GM21717 (cell line): Measurements from ENCODE around the gene BRF1.

ENCODE experiments used
- ATAC-seq: cut with Tn5 transposase; IDR thresholded peaks from one replicate; pipeline ENCODE4 v1.9.1; 2021; ENCODE audit warnings: mild to moderate bottlenecking, moderate library complexity; ENCODE audit not compliant: unreplicated experiment

Gene BRF1

DNA sequence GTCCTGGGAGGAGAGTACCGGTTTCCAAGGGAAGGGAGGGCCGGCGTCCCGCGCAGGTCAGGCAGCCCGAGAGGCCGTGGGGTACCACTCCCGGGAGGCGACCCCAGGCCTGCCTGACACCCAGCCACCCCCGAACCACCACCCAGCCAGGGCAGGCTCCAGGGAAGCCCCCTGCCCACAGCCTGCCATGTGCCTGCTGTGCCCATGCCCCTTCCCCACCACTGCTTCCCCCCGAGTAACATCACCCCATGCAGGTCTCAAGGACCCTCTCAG is 122.0 kb downstream of the BRF1 start:
- no peak for ATAC-seq

DNA sequence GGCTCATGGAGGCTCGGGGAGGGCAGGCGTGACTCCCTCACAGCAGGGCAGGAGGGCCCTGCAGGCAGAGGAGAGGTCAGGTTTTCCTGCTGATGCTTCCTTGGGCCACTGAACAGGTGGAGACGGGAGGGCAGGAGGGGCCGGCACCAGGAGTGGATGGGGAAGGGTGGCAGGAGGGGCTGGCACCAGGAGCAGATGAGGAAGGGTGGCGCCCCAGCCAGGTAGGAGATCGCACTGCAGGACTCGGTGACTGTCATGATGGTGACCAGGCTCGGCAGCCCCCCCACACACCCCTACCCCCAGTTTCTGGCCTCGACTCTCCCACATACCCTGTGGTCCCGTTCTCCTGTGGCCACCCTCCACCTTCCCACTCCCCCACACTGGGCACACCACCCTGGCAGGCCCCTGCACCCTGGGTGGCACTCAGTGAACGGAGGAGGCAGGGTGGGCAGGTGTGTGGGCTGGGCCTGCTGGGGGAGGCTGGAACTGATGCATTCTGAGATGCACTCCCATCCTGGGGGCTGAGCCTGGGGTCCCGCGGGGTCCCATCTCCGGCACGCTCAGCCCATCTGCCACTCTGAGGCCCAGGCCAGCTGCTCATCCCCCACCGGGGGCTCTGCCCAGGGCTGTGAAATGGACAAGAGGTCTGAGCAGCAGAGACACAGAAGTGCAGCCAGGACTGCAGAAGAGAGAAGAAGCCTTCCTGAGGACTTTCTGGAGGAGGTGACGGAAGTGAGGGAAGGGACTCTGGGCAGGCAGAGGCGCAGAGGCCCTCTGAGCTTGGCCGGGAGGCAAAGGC is 122.5 kb downstream of the BRF1 start:
- no peak for ATAC-seq

DNA sequence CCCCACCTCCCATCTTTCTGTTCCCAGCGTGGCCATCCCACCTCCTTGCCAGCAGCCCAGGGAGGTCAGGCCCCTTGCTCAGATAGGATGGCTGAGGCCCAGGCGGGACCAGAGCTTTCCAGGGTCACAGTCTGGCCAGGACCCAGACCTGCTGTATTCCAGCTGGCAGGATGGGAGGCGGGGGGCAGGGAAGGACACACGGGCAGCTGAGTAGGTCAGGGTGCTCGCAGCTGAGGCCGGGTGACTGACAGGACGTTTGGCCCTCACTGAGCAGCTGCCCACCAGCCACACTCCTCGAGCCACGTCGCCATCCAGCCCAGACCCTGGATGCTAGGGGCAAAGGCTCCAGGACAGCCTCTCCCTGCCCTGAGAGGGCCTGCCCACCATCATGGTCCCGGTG is 123.7 kb downstream of the BRF1 start:
- no peak for ATAC-seq

DNA sequence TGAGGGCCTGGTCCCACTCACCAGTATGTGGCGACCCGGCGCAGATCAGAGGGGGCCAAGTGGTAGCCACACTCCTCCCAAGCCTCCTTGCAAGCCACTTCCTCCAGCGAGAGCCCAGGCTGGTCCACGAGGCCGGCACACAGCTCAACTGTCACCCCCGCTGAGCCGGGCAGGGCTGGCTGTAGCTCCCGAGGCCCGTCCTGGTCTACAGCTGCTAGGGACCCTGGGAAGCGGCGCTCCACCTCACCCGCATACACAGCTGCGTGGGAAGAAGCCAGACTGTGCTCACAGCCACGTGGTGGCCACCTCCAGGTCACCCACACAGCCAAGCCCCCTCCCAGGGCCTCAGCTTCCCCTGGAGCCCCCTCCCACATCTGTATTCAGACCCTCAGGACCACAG is 124.3 kb downstream of the BRF1 start:
- ATAC-seq: no peak

DNA sequence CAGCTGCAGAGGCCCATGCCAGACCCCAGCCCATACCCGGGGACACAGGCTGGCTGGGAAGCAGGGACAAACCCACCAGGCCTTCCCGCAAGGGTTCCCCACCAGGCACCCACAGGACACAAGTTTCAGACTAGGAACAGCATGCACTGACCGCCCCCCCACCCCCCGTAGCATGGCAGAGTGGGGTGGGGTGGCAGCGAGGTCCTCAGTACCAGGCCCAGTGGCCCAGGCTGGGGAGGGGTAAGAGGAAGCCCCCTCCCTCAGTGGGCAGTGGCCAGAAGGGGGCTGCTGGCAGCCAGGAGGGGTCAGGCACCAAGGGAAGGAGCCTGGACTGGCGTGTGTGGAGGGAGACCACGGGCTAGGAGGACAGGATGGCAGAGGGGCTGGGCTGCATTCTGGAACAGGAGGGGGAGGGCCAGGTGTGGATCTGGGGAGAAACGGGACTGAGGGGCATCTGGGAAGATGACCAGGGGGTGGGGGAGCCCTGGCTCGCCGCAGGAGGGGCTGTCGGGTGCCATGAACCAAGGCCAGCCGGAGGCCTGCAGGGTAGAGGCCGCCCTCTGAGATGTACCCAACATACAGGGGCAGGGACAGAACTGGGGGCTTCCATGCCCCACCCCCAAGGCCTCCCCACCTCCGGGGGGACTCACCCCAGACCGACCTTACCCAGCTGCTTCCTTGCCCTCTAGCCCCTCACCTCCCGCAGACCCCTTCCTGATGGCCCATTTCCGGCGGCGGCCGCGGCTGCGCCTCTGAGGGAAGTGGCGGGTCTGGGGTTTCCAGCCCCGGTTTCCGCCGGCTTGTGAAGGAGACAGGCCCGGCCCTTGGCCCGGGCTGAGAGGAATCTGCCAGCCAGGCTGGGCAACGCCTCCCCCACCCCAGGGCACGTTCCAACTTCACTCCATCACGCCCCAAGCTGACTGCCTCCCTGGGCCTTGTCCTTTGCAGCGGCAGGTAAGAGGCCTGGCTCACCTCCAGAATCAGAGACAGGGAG is 126.6 kb downstream of the BRF1 start:
- no peak for ATAC-seq

DNA sequence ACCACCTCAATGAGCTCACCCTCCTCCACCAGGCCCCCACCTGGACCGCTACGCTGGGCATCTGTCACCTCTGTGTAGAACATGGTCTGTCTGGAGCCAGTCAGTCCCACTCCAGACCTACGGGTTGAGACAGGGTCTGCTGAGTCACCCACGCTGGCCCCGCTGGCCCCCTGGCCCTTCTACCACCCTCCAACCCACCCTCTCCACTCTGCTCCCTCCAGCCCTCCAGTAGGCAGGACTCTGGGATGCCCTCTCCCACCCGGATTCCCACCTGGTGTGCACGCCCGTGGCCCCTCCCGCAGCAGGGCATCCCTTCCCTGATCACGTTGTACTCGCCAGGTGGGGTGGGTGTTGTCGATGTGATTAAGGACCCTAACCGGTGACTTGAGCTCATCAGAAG is 127.7 kb downstream of the BRF1 start:
- ATAC-seq: no peak

DNA sequence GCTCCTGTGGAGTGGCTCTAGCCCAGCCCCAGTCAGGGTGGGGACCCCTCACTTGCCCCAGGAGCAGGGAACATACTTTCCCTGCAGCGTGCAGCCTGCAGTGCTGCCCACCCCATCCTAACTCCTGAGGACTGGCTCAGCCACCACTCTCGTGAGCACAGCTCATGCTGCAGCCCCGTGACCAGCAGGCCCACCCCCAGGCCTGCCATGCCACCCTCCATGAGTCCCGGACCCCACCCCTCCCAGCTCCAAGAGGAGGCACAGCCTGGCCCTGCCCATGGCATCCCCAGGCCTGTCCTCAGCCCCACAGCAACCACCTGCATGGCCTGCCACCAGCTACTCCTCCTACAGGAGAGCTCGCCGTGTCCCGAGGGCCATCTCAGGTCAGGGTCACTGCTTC is 128.3 kb downstream of the BRF1 start:
- ATAC-seq: no peak

DNA sequence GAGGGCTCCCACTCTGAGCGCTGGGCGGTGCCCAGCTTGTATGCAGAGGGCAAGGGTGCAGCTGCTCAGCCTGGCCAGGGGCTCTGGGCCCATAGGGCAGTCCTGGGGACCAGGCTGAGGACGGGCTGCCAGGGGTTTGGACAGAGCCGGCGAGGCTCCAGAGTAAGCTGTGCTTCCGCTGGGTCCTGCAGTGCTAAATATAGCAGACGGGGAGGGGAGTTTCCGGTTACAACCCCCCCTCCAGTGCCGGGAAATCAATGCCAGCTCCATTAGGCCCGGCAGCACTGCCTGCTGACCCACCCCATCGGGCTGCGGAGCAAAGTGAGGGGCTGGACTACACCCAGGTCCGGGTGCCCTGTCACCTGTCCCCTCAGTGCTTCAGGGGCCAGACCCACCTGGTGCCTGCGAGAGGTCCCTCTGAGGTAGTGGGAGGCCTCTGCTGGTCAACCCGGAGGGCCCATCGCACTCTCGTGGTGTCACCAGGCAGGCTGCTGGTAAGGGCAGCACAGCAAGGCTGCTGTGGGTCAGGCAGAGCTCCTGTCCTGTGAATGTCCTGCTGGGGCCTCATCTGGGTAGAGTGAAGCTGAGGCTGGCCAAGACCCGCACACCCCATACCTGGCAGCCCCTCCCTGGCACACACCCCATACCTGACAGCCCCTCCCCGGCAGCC is 129.7 kb downstream of the BRF1 start:
- ATAC-seq: no peak

DNA sequence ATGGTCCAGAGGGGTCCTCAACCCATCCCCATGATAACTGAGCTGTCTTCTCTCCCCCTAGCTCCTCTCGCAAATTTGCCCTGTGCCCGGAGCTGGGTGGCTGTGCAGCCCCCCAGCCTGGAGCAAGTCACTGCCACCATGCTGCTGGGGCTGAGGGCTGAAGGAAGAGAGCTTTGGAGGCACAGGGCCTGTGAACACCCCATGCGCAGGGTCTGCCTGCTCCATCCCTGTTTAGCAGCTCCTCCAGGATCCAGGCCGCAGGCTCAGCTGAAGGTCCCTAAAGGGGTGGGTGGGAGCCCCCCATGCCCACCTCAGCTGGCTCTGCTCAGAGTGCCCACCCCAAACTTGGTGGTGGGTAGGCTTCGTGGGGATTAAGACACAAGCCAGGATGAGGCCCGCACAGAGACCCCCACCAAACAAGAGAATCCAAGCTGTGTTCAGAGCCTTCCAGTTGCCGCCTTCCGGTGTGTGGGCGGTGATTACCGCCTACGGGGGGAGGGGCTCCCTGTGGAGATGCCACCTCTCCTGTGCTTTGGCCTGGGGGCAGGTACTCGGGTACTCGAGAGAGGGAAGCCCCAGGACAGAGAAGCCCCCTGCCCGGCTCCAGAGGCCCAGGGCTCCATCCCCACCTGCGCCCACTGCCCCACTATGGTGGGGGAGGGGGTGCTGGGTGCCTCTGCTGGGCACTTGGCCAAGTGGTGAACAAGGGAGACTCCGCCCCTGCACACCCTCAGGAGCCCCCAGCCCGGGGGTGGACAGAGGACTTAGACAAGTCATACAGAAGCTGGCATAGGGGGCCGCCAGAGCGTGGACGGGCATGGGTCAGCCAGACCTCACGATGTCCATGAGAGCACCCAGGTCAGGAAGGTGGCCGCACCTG is 130.8 kb downstream of the BRF1 start:
- no peak for ATAC-seq

DNA sequence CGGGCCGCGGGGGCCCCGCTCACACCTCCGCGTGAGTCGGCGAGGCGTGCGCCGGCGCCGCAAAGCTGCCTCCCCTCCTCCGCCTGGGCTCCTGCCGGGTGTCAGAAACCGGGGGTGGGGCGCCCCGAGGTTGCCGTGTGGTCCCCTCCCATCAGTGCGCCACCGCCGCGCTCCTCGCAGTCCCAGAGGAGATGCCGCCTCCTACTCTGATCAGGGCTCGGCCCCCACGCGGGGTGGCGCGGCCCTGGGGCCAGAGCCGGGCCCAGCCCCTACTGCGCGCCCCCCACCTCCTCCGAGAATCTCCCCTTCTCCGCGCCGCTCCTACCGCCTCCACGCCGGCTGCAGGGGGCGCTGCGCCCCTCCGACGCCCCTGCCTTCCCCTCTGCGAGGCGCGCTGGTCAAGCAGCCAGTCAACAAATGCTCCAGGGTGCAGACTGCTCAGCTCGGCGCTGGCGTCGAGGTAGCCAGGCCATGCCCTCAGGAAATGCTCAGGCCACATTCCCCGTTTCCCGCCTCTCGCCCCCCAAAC is 131.8 kb downstream of the BRF1 start:
- ATAC-seq: no peak

DNA sequence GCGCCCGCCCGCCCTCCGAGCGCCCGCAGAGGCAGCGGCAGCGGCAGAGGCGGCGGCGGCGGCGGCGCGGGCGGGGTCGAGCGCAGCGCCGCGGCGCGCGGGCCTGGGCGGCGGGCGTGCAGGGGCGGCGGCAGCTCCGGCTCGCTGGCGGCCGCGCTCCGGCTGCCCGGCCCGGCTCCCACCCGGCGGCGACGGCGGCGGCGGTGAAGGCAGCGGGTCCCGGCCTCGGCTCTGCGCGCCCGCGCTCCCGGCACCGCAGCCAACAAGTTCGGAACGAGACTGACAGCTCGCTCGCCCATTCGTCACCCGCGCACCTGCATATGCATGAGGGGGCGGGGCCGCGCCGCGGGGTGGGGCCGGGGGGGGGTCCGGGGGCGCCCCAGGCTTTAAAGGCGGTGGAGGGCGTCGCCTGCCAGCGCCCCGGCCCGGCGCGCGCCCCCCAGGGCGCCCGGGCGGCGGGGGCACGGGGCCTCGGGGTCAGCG is 132.3 kb downstream of the BRF1 start, which contains the start of gene JAG2:
Gene JAG2, minus strand, starts transcription at position 281 of the 483 bp plus-strand sequence. CDS start 356 bp downstream, outside the sequence.
- ATAC-seq: no peak

DNA sequence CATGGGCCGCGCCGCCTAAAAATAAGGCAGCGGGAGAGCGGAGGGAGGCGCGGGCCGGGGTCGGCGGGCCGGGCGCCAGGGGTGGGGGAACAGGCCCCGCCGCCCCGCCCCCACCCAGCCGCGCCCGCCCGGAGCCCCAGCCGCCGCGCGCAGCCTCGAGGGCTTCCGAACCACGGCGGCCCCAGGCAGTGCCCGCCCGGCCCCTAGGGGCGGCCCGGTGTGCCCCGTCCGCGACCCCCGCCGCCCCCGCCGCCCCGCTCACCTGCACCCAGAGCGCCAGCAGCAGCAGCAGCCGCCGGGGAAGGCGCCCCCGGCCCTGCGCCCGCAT is 132.7 kb downstream of the BRF1 start:
- no peak for ATAC-seq

DNA sequence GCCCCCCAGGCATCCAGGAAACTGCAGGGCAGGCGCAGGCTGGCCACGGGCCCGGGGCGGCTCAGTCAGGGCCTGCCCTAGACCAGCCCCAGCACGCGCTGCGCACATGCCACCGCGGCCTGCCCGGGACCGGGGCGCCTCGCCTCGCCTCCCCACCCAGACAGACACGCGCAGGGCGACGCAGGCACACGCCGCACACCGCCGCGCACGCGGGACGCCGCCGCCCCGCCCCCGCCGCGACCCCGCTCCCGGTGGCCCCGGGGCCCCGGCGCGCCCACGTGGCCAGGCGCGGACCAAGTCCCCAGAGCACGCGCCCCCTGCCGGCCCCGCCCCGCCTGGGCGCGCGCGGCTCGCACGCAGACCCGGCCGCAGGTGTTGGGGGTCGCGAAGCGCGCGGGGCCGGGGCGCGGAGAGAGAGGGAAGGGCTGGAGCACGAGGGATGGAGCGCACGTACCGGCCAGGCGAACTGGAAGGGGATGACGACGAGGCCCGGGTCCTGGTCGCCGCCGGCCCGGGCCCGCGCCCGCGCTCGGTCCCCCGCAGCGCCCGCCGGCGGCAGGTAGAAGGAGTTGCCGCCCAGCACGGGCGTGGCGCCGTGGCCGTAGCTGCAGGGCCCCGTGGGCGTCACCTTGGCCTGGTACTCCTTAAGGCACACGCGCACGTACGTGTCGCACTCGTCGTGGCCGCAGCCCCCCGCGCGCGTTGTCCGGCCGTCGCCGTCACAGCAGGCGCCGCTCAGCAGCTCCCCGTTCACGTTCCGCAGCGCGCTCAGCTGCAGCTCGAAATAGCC is 133.3 kb downstream of the BRF1 start:
- no peak for ATAC-seq

DNA sequence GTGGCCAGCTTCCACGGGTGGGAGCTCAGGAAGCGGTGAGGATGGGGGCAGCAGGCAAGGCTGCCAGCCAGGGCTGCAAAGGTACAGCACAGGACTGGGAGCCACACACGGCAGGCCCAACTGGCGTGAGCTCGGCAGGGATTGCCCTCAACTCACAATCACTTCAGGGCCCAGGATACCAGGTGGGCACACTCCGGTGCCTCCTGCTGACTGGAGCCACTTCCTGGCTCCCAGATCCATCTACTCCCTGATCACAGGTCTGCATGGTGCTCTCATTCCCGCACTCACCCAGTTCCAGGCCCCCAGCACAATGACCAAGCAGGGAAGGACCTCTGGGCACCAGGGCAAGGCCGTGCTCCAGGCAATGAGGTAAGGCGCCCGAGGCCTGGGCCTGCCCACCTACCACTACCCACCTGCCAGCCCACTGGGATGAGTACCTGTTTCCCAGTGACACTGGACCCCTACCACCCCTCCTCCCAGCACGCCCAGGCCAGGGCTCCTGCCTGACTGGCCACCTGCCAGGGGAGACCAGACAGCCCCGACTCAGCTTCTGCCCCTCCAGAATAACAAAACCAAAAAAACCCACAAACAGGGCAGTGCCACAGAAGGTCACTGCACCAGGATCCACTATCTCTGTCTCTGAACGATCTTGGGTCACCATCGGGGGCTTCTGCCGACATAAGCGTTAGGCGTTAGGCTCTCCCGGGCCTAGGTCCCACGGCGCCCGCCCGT is 134.1 kb downstream of the BRF1 start:
- ATAC-seq: no peak

DNA sequence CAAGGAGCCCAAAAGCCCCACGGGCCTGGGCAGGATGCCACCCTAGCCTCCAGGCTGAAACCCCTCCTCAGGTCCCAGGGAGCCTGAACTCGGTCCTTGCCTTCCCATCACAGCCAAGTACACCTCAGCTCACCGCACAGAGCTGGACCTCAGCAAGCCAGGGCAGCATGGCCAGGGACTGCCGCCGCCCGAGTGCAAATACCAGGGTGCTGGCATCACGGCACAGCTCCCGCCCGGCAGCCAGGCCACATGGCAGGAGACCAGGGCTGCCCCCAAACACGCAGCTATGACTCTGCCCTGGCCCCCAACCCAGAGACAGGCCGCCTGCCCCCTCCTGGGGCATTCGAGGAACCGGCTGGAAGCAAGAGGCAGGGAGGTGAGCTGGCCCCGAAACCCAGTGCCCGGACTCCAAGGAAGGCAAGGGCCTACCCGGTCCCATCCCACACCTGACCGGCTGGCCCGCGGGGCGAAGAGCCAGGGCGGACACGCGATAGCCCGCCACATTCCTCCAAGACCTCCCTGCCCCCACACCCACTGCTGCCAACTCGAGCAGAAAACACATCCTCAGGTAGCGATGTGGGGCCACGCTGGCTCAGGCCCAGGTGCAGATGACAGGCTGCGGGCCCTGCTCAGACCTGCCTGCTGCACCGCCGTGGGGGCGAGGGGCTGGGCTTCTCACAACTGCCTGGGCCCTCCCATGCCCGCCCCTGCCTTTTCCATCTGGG is 134.9 kb downstream of the BRF1 start:
- no peak for ATAC-seq

DNA sequence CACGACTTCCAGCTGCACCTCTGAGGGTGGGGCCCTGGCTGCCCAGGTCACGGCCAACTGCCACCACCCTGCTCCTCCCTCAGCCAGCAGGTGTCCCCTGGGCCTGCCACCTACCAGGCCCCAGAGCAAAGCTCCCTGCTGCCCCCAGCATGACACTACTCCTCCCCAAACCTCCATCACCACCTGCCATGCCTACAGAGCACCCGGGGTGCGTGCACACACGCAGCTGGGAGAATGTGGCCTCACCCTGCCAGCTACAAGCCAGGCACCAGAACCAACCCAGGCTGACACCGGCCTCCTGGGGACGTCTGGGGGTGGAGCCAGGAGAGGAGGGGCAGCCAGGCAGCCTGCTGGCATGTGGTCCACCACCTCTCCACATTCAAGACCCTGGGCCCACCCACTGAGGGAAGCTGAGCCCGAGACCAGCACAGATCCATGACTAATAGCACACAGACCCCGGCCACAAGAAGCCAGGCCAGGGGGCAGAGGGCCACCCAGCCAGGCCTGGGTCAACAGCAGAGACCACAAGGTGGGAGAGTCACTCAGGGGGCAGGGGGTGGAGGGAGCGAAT is 135.6 kb downstream of the BRF1 start:
- no peak for ATAC-seq

DNA sequence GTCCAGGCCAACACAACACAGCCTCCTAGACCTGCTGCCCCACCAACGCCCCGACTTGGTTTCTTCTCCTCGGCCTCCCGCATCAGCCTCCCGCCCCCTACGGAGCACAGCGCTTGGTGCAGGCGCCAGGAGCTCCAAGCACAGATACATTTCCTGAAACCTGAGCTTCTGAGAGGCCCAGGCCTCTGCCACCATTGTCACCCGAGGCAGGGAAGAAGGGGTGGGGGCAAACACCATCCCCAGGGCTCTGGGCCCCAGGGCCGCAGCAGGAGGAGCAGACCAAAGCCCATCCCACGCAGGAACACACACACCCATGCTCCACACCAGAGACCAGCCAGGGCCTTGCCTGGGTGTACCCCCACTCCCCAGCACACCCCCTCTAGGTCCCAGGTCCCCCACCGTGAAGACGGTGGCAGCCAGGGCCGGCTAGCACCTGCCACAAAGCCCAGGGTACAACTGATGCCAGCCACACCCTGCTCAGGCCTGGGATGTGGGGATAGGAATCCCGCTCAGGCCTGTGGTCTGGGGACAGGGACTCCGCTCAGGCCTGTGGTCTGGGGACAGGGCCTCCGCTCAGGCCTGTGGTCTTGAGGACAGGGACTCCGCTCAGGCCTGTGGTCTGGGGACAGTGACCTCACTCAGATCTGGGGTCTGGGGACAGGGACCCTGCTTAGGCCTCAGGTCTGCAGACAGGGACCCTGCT is 137.6 kb downstream of the BRF1 start:
- ATAC-seq: no peak
